ENCODE data around the gene ADGRF3.
"Not testable (repeated sequence)": the region's sequence is repeated elsewhere in the genome, so short reads cannot be mapped to it uniquely, and the experiment has no call there.

Gene ADGRF3

GRCh38 chr2:26347286-26347865, 787 bp upstream of the ADGRF3 start:
- DNase-seq: no peak

GRCh38 chr2:26345545-26346453, 790 bp downstream of the ADGRF3 start, which contains the start of gene SELENOI:
Gene SELENOI, plus strand, starts transcription at chr2:26346143. Its CDS starts 90 bp downstream, at chr2:26346233.
- DNase-seq: peak; percentile 95

GRCh38 chr2:26345283-26345544, 1.4 kb downstream of the ADGRF3 start:
- no peak for DNase-seq

- no peak for DNase-seq
Observed at GRCh38 chr2:26344581-26345282, 1.9 kb downstream of the ADGRF3 start.

- DNase-seq: no peak
Observed at GRCh38 chr2:26340831-26341230, 5.8 kb downstream of the ADGRF3 start.

GRCh38 chr2:26337298-26337697, 9.3 kb downstream of the ADGRF3 start:
- no peak for DNase-seq

GRCh38 chr2:26336719-26337118, 9.9 kb downstream of the ADGRF3 start:
- no peak for DNase-seq

GRCh38 chr2:26335231-26335630, 11.4 kb downstream of the ADGRF3 start:
- no peak for DNase-seq

GRCh38 chr2:26333293-26333692, 13.3 kb downstream of the ADGRF3 start:
- no peak for DNase-seq

GRCh38 chr2:26331321-26331720, 15.3 kb downstream of the ADGRF3 start:
- DNase-seq: not testable (repeated sequence)

- DNase-seq: no peak
Observed at GRCh38 chr2:26330604-26331003, 16.0 kb downstream of the ADGRF3 start.

GRCh38 chr2:26330114-26330549, 16.5 kb downstream of the ADGRF3 start:
- DNase-seq: peak; percentile 41

- DNase-seq: not testable (repeated sequence)
Observed at GRCh38 chr2:26329083-26329482, 17.5 kb downstream of the ADGRF3 start.

- DNase-seq: no peak
Observed at GRCh38 chr2:26327291-26328272, 19.0 kb downstream of the ADGRF3 start.

GRCh38 chr2:26326514-26326913, 20.1 kb downstream of the ADGRF3 start:
- no peak for DNase-seq

- DNase-seq: no peak
Observed at GRCh38 chr2:26325851-26326250, 20.7 kb downstream of the ADGRF3 start.

- no peak for DNase-seq
Observed at GRCh38 chr2:26324903-26325302, 21.7 kb downstream of the ADGRF3 start.

- not testable (repeated sequence) for DNase-seq
Observed at GRCh38 chr2:26324479-26324878, 22.1 kb downstream of the ADGRF3 start.

GRCh38 chr2:26318950-26319349, 27.6 kb downstream of the ADGRF3 start:
- no peak for DNase-seq

- no peak for DNase-seq
Observed at GRCh38 chr2:26317377-26318105, 29.0 kb downstream of the ADGRF3 start.

GRCh38 chr2:26316845-26317244, 29.7 kb downstream of the ADGRF3 start:
- DNase-seq: no peak

- no peak for DNase-seq
Observed at GRCh38 chr2:26316041-26316440, 30.5 kb downstream of the ADGRF3 start.

Measured in NCI-H510A (cell line).